ENCODE measurements around the gene GPR171. TPM values are rescaled to one million over a fixed set of nuclear protein-coding genes. Genes with fewer than 3 reads are reported as not detected.
"Not testable (repeated sequence)": the region's sequence is repeated elsewhere in the genome, so short reads cannot be mapped to it uniquely, and the experiment has no call there.

Gene GPR171
- total RNA-seq, 2 experiments from 2014 or later, result not detected

DNA sequence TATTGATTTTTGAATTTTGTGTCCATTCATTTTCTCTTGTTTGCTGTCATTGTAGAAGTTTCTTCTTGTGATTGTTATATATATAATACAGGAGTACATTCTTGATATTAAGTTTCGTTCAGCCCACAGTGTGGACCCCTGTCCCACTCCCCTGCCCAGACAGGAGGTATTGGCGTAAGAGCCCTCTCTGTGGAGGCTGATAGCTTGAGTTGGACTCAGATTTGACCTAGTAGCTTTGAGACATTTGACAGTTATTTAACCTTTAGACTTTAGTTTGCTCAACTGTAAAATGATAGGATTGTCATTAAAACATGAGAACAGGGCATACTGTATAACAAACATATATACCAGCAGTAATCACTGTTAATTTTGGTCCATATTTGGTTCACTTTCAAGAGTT is 27.1 kb downstream of the GPR171 start:
- H2AFZ ChIP-seq (ENCODE audit: low read length), result no peak overlapping the region
- no peaks in the 10 kb centered on the region for H4K20me1 ChIP-seq (ENCODE audit: insufficient read depth, low read length)
- no peak overlapping the region for H3K27ac ChIP-seq (ENCODE audit: low read depth, low read length, poor library complexity, severe bottlenecking)
- peaks cover 7% of the 10 kb centered on the region for H3K4me1 ChIP-seq (ENCODE audit: insufficient read depth, low read length, poor library complexity, severe bottlenecking)
- no peak for DNase-seq (ENCODE audit: low spot score)
- ChIA-PET CTCF (ENCODE audit: unreplicated experiment) (no interaction called here), POLR2A (interaction anchor here (0.6 kb wide), 1 partner anchor 1536 kb away, joined by 4 read pairs; no protein-coding TSS in a partner anchor)
- H3K9me2 ChIP-seq (ENCODE audit: insufficient read depth, low read length), result no peaks in the 10 kb centered on the region
- H3K79me2 ChIP-seq (ENCODE audit: insufficient read depth, low read depth, low read length), result no peaks in the 10 kb centered on the region
- no peak overlapping the region for H3K4me2 ChIP-seq (ENCODE audit: low read length)
- BruUV-seq (replicated peaks), result no TSS peak
- no peak overlapping the region for H3K4me3 ChIP-seq (ENCODE audit: low read depth, low read length, poor library complexity, severe bottlenecking)
- no peaks in the 10 kb centered on the region for H3K36me3 ChIP-seq (ENCODE audit: insufficient read depth, low read length)
- intact Hi-C loops (cut with micrococcal nuclease; ENCODE audit: unreplicated experiment), result no loop called here
- TF ChIP-seq, protein P1, sequence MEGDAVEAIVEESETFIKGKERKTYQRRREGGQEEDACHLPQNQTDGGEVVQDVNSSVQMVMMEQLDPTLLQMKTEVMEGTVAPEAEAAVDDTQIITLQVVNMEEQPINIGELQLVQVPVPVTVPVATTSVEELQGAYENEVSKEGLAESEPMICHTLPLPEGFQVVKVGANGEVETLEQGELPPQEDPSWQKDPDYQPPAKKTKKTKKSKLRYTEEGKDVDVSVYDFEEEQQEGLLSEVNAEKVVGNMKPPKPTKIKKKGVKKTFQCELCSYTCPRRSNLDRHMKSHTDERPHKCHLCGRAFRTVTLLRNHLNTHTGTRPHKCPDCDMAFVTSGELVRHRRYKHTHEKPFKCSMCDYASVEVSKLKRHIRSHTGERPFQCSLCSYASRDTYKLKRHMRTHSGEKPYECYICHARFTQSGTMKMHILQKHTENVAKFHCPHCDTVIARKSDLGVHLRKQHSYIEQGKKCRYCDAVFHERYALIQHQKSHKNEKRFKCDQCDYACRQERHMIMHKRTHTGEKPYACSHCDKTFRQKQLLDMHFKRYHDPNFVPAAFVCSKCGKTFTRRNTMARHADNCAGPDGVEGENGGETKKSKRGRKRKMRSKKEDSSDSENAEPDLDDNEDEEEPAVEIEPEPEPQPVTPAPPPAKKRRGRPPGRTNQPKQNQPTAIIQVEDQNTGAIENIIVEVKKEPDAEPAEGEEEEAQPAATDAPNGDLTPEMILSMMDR (conservative IDR thresholded peaks at IDR 0.05; ENCODE audit: low read length), result no peak
- TF ChIP-seq EZH2phosphoT487 (IDR thresholded peaks at IDR 0.05; ENCODE audit: borderline replicate concordance, low read depth, low read length), result no peak
- H3K9me3 ChIP-seq (ENCODE audit: low read length), result no peaks in the 10 kb centered on the region

DNA sequence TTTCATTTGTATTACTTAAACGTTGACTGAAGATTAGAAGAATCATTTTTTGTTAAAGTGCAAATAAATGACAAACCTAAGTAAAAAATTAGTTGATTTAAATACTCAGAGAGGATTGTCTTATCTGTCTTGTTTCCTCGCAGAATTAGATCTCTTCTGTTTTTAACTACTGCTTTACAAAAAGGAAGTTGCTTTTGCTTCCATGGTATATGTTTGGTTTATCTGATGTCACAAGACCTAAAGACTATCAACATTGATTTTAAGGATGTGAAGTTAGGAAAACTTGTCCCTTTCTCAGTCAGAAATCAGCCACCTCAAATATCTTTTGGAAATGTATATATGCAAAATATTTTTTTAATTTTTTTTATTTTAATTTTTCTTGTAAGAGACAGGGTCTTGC is 28.7 kb downstream of the GPR171 start:
- Histone ChIP-seq H4K20me1 (ENCODE audit: insufficient read depth, low read length) (no peaks in the 10 kb centered on the region), H3K36me3 (ENCODE audit: insufficient read depth, low read length) (no peaks in the 10 kb centered on the region), H3K4me1 (ENCODE audit: insufficient read depth, low read length, poor library complexity, severe bottlenecking) (peaks cover 23% of the 10 kb centered on the region), H3K4me2 (ENCODE audit: low read length) (no peak overlapping the region), H3K79me2 (ENCODE audit: insufficient read depth, low read depth, low read length) (no peaks in the 10 kb centered on the region), H2AFZ (ENCODE audit: low read length) (no peak overlapping the region), H3K9me3 (ENCODE audit: low read length) (no peaks in the 10 kb centered on the region), H3K9me2 (ENCODE audit: insufficient read depth, low read length) (no peaks in the 10 kb centered on the region), H3K27ac (ENCODE audit: low read depth, low read length, poor library complexity, severe bottlenecking) (no peak overlapping the region), H3K4me3 (ENCODE audit: low read depth, low read length, poor library complexity, severe bottlenecking) (no peak overlapping the region)
- intact Hi-C loops (cut with micrococcal nuclease; ENCODE audit: unreplicated experiment), result no loop called here
- no peak for DNase-seq (ENCODE audit: low spot score)
- no peak for TF ChIP-seq EZH2phosphoT487 (IDR thresholded peaks at IDR 0.05; ENCODE audit: borderline replicate concordance, low read depth, low read length)
- CTCF ChIA-PET (ENCODE audit: unreplicated experiment), result no interaction called here
- BruUV-seq (replicated peaks), result no TSS peak
- POLR2A ChIA-PET, result interaction anchor here (1.6 to 1.9 kb wide), 2 partner anchors 11 to 22 kb away, joined by 4 to 7 read pairs; no protein-coding TSS in a partner anchor

DNA sequence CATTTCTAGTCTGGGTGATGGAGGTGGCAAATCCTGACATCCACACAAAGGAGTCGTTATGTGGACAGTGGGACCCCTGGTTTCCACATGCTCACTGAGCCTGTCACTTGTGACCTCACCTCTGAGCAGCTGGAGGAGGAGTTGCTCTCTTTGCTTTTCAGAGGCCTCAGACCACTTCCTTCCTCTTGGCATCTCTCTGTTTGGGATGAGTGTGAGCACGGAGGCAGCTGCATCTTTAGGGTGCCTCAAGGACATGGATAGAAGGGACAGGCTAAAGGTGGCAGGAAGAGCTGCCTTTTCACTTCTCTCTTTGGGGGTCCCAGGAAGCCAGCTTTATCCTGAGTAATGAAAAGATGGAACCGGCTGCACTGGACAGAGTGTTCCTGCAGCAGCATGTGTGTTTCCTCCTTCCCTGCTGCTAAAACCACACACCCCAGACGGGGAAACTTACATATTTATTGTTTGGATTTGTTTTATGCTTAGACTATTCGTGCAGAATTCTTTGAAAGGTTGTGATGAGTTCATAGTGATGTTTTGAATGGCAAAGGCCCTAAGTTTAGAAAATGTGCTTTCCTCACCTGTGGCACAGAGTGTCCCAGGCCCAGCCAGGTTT is 31.8 kb downstream of the GPR171 start:
- CTCF ChIA-PET (ENCODE audit: unreplicated experiment), result no interaction called here
- Histone ChIP-seq H3K9me3 (ENCODE audit: low read length) (no peaks in the 10 kb centered on the region), H2AFZ (ENCODE audit: low read length) (no peak overlapping the region), H3K27ac (ENCODE audit: low read depth, low read length, poor library complexity, severe bottlenecking) (no peak overlapping the region), H3K79me2 (ENCODE audit: insufficient read depth, low read depth, low read length) (no peaks in the 10 kb centered on the region), H3K9me2 (ENCODE audit: insufficient read depth, low read length) (no peaks in the 10 kb centered on the region), H3K4me2 (ENCODE audit: low read length) (peak overlapping the region; percentile 44), H3K4me3 (ENCODE audit: low read depth, low read length, poor library complexity, severe bottlenecking) (no peak overlapping the region), H3K36me3 (ENCODE audit: insufficient read depth, low read length) (0 out of 2 replicates have a peak, but pooled peaks cover under 1% of the 10 kb centered on the region), H4K20me1 (ENCODE audit: insufficient read depth, low read length) (no peaks in the 10 kb centered on the region), H3K4me1 (ENCODE audit: insufficient read depth, low read length, poor library complexity, severe bottlenecking) (peaks cover 25% of the 10 kb centered on the region)
- peak; percentile 38 for DNase-seq (ENCODE audit: low spot score)
- BruUV-seq (replicated peaks), result no TSS peak
- intact Hi-C loops (cut with micrococcal nuclease; ENCODE audit: unreplicated experiment), result loop anchor here (2.0 kb wide), 1 partner anchor 56 kb away; no protein-coding TSS in a partner anchor
- POLR2A ChIA-PET, result interaction anchor here (0.5 to 1.0 kb wide), 3 partner anchors 106 to 573 kb away, joined by 3 to 6 read pairs (median 4); no protein-coding TSS in a partner anchor
- TF ChIP-seq, protein P1 (conservative IDR thresholded peaks at IDR 0.05; ENCODE audit: low read length), result no peak
- no peak for TF ChIP-seq EZH2phosphoT487 (IDR thresholded peaks at IDR 0.05; ENCODE audit: borderline replicate concordance, low read depth, low read length)

DNA sequence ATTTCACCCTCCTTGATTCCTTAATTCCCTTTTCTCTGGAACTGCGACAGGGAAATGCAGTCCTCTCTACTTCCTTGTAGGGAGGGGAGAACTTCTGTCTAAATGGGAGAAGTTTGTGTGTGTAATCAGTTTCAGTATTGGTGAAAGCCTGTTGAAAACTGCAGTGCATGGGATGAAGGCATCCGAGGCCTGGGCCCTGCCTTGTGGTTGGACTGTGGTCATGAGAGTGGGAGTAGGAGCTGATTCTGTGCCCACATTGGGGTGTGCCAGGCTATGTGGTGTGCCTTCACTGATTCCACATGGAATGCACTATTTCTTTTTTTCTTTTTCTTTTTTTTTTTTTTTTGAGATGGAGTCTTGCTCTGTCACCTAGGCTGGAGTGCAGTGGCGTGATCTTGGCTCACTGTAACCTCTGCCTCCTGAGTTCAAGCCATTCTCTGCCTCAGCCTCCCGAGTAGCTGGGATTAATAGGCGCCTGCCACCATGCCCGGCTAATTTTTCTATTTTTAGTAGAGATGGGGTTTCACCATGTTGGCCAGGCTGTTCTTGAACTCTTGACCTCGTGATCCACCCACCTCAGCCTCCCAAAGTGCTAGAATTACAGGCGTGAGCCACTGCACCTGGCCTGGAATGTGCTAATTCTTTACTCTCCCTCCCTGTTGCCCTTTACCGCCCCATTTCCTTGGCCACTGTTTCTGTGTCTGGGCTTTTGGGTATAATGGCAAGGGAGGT is 32.9 kb downstream of the GPR171 start:
- H3K36me3 ChIP-seq (ENCODE audit: insufficient read depth, low read length); H4K20me1 ChIP-seq (ENCODE audit: insufficient read depth, low read length); H3K27ac ChIP-seq (ENCODE audit: low read depth, low read length, poor library complexity, severe bottlenecking); CTCF ChIA-PET (ENCODE audit: unreplicated experiment); H3K9me3 ChIP-seq (ENCODE audit: low read length); H3K9me2 ChIP-seq (ENCODE audit: insufficient read depth, low read length); BruUV-seq (replicated peaks); H3K4me3 ChIP-seq (ENCODE audit: low read depth, low read length, poor library complexity, severe bottlenecking); H2AFZ ChIP-seq (ENCODE audit: low read length); H3K79me2 ChIP-seq (ENCODE audit: insufficient read depth, low read depth, low read length); DNase-seq (ENCODE audit: low spot score): not testable (repeated sequence)
- peak overlapping the region; percentile 44; the same call in 1 of the 2 replicates for H3K4me2 ChIP-seq (ENCODE audit: low read length)
- intact Hi-C loops (cut with micrococcal nuclease; ENCODE audit: unreplicated experiment), result loop anchor here (2.0 to 5.0 kb wide), 2 partner anchors 57 to 667 kb away; no protein-coding TSS in a partner anchor
- peaks cover 25% of the 10 kb centered on the region for H3K4me1 ChIP-seq (ENCODE audit: insufficient read depth, low read length, poor library complexity, severe bottlenecking)
- POLR2A ChIA-PET, result interaction anchor here (0.7 kb wide), 1 partner anchor 38 kb away, joined by 3 read pairs; no protein-coding TSS in a partner anchor

Data from OCI-LY7 (cell line).